SU-DHL-6 (cell line): ENCODE measurements around the gene PTPRG.

Source experiments
- EZH2phosphoT487 ChIP-seq: fragments of 200-600 bp; sonication (generic), shearing (Covaris generic); conservative IDR thresholded peaks from 2 replicates; pipeline ENCODE4 v1.6.1; 2018; ENCODE audit warnings: mild to moderate bottlenecking, antibody characterized with exemption, low read length, moderate library complexity, mixed read lengths
- TF ChIP-seq, protein P1 (sequence below): fragments of 200-600 bp; sonication (generic); IDR thresholded peaks from one replicate; pipeline ENCODE4 v1.5.1; 2017; ENCODE audit warnings: antibody characterized with exemption, mild to moderate bottlenecking, low read length, moderate library complexity; ENCODE audit not compliant: insufficient read depth, poor library complexity, severe bottlenecking

DNA sequence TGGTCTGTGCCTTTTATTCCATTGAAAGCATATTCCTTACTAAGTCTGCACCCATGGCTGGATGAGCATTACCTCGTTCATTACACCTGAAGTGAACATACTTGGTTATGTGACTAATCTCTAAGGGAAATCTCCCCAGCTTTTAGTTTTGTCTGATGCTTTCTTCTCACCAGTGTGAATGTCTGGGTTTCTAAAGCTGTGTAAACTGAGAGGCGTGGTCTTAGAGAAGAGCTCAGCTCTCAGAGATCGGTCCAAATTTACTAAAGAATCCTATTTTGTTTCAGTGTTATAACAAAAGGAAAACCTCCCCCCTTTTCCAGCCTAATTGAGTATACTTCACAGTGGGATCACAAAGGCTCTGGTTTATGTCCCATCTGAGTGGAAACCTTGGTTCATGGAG lies 352.3 kb downstream of the PTPRG start:
- TF ChIP-seq, protein P1, sequence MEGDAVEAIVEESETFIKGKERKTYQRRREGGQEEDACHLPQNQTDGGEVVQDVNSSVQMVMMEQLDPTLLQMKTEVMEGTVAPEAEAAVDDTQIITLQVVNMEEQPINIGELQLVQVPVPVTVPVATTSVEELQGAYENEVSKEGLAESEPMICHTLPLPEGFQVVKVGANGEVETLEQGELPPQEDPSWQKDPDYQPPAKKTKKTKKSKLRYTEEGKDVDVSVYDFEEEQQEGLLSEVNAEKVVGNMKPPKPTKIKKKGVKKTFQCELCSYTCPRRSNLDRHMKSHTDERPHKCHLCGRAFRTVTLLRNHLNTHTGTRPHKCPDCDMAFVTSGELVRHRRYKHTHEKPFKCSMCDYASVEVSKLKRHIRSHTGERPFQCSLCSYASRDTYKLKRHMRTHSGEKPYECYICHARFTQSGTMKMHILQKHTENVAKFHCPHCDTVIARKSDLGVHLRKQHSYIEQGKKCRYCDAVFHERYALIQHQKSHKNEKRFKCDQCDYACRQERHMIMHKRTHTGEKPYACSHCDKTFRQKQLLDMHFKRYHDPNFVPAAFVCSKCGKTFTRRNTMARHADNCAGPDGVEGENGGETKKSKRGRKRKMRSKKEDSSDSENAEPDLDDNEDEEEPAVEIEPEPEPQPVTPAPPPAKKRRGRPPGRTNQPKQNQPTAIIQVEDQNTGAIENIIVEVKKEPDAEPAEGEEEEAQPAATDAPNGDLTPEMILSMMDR: no peak
- no peak for TF ChIP-seq EZH2phosphoT487
